T47D (cell line): ENCODE data around the gene RPL13.

Experiments used
- DNase-seq, 2 experiments: peaks; one replicate each; pipeline versions ENCODE4 v3.0.0 to v3.0.0-alpha.2; 2011 to 2012; ENCODE audit warnings: low read depth in 1 of 2, low spot score in 1 of 2
- JUND ChIP-seq: IDR thresholded peaks from 2 replicates; pipeline ENCODE4 v1.6.1; 2012; ENCODE audit warnings: low read depth
- in situ Hi-C: cut with HindIII; loops from 2 replicates; pipeline ENCODE4 v1.10.0; 2016; ENCODE audit warnings: low sequenced_read_pairs, low pct_unique_long_range_greater_than_20kb

Gene RPL13

DNA sequence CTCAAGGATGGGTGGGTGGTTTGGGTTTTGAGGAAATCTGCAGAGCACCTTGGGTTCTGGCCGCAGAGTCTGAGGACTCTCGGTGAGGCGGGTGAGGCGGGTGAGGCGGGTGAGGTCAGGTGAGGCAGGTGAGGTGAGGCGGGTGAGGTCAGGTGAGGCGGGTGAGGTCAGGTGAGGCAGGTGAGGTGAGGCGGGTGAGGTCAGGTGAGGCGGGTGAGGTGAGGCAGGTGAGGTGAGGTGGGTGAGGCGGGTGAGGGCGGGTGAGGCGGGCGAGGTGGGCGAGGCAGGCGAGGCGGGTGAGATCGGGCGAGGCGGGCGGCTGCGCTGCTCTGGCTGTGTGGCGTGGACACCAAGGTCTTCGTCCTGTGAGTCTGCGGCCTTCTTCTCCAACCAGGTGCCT, 24.1 kb upstream of the RPL13 start:
- no peak for TF ChIP-seq JUND
- in situ Hi-C loops, result no loop called here
- no peak for DNase-seq

DNA sequence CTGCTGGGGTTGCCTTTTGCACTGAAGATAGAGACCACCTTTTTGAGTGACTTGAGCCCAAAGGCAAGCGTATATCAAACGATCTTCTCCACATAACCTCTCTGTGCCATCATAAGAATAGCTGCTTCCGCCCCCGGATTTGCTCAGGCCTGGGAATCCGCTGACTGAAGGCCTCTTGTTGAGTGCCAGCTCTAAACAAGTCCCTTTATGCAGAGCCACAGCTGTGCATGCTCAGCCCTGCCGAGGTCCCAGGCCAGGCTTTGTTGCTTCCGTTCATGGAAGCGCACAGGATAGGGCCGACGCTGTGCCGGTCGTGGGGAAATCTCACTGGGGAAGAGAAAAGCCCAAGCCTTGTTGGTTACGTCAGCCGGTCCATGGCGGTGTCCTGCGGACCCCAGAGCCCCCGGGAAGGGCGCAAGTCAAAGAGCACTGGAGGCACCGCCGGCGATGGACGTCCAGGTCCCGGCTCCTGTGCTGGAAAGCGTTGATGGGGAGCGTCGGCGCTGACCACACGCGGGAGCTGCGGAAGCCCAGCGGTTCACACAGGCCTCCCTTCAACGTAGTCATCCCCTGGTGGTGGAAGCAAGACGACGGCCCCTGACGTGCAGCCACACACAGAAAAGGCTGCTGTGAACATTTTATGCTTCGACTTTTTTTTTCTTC, 23.5 kb upstream of the RPL13 start:
- TF ChIP-seq JUND, result no peak

GRCh38 chr16:89537549-89537925, 22.9 kb upstream of the RPL13 start:
- no peak for TF ChIP-seq JUND
- in situ Hi-C loops, result no loop called here

More for the DNA sequence above, 23.5 kb upstream of the RPL13 start:
- DNase-seq, result no peak
- in situ Hi-C loops, result no loop called here

GRCh38 chr16:89538286-89538685, 22.2 kb upstream of the RPL13 start:
- no peak for TF ChIP-seq JUND
- no peak for DNase-seq
- in situ Hi-C loops, result no loop called here

More at GRCh38 chr16:89537549-89537925, 22.9 kb upstream of the RPL13 start:
- DNase-seq, result no peak

DNA sequence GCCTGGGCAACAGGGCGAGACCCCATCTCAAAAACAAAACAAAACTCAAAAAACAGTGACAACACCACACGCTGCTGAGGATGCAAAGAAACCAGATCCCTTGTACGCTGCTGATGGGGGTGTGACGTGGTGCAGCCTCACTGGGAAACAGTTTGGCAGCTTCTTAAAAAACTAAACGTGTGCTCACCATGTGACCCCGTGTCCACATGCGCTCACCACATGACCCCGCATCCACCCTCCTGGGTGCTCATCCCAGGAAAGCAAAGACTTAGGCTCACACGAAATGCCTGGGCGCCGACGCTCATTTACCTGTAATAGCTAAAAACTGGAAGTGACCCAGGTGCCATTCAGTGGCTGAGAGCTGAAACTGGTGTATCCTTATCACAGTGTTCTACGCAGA, 19.9 kb upstream of the RPL13 start:
- in situ Hi-C loops, result no loop called here
- TF ChIP-seq JUND, result no peak
- DNase-seq, result no peak

GRCh38 chr16:89541792-89542191, 18.7 kb upstream of the RPL13 start:
- no peak for TF ChIP-seq JUND
- in situ Hi-C loops, result no loop called here
- DNase-seq, result no peak

DNA sequence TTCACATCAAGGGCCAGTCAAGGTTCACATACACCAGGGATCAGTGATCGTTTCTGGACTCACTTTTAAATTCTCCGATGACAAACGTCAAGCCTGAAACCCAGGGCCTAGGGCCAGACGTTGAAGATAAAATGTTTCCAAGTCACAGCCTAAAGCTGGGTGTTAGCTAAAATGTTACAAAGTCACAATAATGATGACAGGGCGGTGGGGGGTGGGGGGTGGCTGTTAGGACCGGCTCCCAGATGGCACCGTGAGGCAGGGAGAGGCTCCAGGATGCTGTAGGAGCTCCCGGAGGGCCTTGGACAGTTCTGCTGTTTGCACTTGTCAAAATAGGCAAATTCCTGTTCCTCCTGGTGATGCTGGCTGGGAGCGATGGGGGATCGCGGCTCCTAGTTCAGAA, 16.4 kb upstream of the RPL13 start:
- DNase-seq, result no peak
- in situ Hi-C loops, result no loop called here
- no peak for TF ChIP-seq JUND

DNA sequence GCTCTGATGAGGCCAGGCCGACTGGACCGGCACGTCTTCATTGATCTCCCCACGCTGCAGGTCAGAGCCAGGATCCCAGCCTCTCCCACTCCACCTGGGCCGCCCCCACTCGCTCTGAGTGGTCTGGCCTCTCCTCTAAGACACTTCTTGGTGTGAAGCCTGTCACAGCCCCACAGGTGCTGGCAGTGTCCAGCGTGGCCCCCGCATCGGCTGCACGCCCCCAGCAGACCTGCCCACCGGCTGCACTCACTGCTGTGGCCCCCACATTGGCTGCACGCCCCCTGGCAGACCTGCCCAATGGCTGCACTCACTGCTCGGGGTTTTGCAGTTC, 15.8 kb upstream of the RPL13 start:
- in situ Hi-C loops, result no loop called here
- DNase-seq, result no peak
- no peak for TF ChIP-seq JUND

GRCh38 chr16:89545044-89545830, 15.2 kb upstream of the RPL13 start:
- in situ Hi-C loops, result no loop called here
- no peak for TF ChIP-seq JUND

DNA sequence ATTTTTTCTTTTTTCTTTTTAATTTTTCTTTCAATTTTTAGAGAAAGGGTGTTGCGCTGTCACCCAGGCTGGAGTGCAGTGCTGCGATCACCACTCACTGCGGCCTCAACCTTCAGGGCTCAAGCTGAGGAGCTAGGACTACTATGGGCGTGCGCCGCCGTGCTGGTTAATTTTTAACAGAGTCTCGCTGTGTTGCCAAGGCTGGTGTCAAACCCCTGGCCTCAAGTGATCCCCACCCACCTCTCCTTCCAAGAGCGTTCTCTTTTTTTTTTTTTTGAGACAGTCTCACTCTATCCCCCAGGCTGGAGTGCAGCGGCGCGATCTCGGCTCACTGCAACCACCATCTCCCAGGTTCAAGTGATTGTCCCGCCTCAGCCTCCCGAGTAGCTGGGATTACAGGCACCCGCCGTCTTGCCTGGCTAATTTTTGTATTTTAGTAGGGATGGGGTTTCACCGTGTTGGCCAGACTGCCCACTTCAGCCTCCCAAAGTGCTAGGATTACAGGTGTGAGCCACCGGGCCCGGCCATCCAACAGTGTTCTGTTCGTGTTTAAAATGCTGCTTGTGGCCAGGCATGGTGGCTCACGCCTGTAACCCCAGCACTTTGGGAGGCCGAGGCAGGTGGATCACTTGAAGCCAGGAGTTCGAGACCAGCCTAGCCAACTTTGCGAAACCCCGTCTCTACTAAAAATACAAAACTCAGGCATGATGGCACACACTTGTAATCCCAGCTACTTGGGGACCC, 14.5 kb upstream of the RPL13 start:
- in situ Hi-C loops, result no loop called here
- no peak for TF ChIP-seq JUND

More at GRCh38 chr16:89545044-89545830, 15.2 kb upstream of the RPL13 start:
- no peak for DNase-seq

DNA sequence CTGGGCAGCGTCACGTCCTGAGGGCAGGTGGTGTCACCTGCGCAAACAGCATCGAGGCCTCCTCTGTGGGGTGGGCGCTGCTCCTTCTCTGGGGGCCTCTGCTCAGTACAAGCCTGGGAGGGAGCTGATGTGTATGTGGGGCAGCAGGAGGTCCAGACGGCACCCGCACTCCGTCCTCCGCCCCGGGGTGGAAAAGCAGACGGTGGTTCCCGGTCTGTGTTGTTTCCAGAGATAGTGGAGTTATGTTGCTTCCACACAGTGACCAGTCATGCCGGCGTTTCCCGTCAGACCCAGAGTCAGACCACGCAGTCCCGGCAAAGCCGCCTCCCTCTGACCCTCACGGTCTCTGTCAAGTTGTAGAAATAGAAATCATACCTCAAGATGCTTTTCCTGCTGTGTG, 13.7 kb upstream of the RPL13 start:
- DNase-seq, result no peak
- TF ChIP-seq JUND, result no peak
- in situ Hi-C loops, result no loop called here

More for the DNA sequence above, 14.5 kb upstream of the RPL13 start:
- no peak for DNase-seq

DNA sequence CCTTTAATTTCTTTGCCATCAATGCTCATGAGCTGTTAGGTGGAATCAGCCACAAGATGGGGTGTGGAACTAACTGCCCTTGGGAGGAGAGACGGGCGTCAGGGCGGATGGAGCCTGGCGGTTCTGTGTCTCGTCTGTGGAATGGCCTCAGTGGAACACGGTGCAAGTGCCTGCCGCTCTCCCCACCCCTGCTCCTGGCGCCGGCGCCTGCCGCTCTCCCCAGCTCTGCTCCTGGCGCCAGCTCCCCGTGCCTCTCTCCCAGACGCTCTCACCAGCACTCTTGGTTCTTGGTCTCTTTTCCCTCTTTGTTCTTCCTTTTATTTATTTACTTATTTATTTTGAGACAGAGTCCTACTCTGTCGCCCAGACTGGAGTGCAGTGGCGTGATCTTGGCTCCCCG, 13.2 kb upstream of the RPL13 start:
- no peak for TF ChIP-seq JUND
- in situ Hi-C loops, result no loop called here
- no peak for DNase-seq

DNA sequence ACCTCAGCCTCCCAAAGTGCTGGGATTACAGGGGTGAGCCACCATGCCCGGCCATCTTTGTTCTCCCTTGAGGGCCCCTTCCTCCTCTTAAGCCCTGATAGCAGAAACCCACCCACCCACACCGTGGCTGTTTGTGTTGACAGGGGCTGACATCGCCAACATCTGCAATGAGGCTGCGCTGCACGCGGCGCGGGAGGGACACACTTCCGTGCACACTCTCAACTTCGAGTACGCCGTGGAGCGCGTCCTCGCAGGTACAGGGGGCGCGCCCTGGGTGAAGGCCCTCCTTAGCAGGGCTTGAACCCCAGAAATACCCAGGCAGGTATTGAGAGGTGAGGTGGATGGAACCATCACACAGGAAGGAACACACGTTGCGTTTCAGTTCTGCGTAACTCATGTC, 12.6 kb upstream of the RPL13 start:
- in situ Hi-C loops, result no loop called here
- DNase-seq, result no peak
- no peak for TF ChIP-seq JUND
